BE2C (cell line): ENCODE results near the gene MPP2. TPM values are rescaled to one million over a fixed set of nuclear protein-coding genes. Genes with fewer than 3 reads are reported as not detected.

Experiments
- DNase-seq: peaks from one replicate; pipeline ENCODE4 v3.0.0-alpha.2; 2020
- H3K27me3 ChIP-seq: fragments of 250-450 bp; sonication (Bioruptor Pico); 2 replicates; pipeline ENCODE4 v1.5.1; 2020; ENCODE audit warnings: mild to moderate bottlenecking
- H3K36me3 ChIP-seq: fragments of 250-450 bp; sonication (Bioruptor Pico); 2 replicates; pipeline ENCODE4 v1.5.1; 2020; ENCODE audit warnings: mild to moderate bottlenecking
- H3K4me1 ChIP-seq: fragments of 250-450 bp; sonication (Bioruptor Pico); 2 replicates; pipeline ENCODE4 v1.5.1; 2020
- H3K4me3 ChIP-seq: 2 replicates; pipeline ENCODE4 v1.5.1; 2011; ENCODE audit warnings: low read depth, low read length
- H3K9me3 ChIP-seq: fragments of 250-450 bp; sonication (Bioruptor Pico); 2 replicates; pipeline ENCODE4 v1.5.1; 2020
- polyA plus RNA-seq: library from polyadenylated mRNA; unstranded; fragments of >200 nt; gene quantifications from one replicate; pipeline ENCODE4 v1.2.1, GENCODE V29; 2012; ENCODE audit warnings: low read depth, missing spikeins; ENCODE audit not compliant: insufficient read length, insufficient read depth
- TF ChIP-seq, protein P1 (sequence below): IDR thresholded peaks from 2 replicates; pipeline ENCODE4 v1.5.1; 2012; ENCODE audit warnings: mild to moderate bottlenecking, low read depth, low read length

The MPP2 gene, protein sequence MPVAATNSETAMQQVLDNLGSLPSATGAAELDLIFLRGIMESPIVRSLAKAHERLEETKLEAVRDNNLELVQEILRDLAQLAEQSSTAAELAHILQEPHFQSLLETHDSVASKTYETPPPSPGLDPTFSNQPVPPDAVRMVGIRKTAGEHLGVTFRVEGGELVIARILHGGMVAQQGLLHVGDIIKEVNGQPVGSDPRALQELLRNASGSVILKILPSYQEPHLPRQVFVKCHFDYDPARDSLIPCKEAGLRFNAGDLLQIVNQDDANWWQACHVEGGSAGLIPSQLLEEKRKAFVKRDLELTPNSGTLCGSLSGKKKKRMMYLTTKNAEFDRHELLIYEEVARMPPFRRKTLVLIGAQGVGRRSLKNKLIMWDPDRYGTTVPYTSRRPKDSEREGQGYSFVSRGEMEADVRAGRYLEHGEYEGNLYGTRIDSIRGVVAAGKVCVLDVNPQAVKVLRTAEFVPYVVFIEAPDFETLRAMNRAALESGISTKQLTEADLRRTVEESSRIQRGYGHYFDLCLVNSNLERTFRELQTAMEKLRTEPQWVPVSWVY
- 6.1 TPM for polyA plus RNA-seq

DNA sequence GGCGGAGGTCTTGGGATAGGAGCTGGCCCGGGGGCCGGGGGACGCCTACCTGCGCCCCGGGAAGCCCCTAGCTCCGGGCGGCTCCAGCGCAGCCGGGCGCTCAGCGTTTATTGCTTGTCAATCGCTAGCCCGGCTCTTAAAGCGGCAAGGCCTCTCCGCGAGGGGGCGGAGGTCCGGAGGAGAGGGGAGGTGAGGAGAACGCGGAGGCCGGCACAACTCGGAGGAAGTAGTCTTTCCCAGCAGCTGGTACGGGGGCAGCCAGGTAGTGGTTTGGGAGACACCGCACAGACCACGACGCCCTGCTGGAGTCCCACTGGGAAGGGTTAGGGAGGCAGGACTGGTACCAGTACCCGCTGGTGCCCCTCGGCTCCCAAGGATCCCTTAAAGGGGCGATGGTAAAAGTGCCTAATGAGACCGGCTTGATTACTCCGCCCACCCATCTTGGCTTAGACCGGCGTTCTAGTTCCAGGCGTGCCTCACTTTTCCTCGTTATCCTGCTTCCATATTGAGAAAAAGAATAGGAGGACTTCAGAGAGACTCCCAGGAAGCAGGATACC, at the start of gene MPP2:
Gene MPP2, minus strand, starts transcription at position 112 of the 557 bp plus-strand sequence. CDS start 3,076 bp downstream, outside the sequence.
- H3K4me1 ChIP-seq, result peaks cover 7% of the 10 kb centered on the region
- H3K9me3 ChIP-seq, result no peaks in the 10 kb centered on the region
- peak within 1 kb of the TSS; percentile 69 for H3K4me3 ChIP-seq
- H3K36me3 ChIP-seq, result no peaks in the 10 kb centered on the region
- DNase-seq, result peak; percentile 86
- TF ChIP-seq, protein P1, sequence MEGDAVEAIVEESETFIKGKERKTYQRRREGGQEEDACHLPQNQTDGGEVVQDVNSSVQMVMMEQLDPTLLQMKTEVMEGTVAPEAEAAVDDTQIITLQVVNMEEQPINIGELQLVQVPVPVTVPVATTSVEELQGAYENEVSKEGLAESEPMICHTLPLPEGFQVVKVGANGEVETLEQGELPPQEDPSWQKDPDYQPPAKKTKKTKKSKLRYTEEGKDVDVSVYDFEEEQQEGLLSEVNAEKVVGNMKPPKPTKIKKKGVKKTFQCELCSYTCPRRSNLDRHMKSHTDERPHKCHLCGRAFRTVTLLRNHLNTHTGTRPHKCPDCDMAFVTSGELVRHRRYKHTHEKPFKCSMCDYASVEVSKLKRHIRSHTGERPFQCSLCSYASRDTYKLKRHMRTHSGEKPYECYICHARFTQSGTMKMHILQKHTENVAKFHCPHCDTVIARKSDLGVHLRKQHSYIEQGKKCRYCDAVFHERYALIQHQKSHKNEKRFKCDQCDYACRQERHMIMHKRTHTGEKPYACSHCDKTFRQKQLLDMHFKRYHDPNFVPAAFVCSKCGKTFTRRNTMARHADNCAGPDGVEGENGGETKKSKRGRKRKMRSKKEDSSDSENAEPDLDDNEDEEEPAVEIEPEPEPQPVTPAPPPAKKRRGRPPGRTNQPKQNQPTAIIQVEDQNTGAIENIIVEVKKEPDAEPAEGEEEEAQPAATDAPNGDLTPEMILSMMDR, result no peak
- peaks cover 12% of the 10 kb centered on the region for H3K27me3 ChIP-seq

DNA sequence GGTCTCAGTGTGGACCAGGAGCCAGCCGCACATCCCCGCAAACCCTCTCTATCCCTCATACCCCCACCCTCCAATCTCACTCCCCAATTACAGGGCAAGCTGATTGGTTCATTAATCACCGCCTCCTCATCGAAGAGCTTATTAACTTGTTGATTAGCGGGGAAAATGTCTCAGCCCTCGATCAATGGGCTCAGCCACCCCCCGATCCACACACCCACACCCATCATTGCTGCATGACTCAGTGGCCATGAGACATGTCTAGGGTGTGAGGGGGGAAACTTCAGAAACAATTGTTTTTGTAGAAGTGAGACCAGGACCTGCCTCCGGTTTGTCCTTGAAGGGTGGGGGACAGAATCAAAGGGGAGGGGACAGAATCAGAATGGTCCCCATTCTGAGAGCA, 48.9 kb upstream of the MPP2 start:
- H3K4me1 ChIP-seq, result no peaks in the 10 kb centered on the region
- H3K9me3 ChIP-seq, result no peaks in the 10 kb centered on the region
- DNase-seq, result no peak
- TF ChIP-seq, protein P1, result no peak
- H3K36me3 ChIP-seq, result no peaks in the 10 kb centered on the region
- no peak overlapping the region for H3K4me3 ChIP-seq
- no peaks in the 10 kb centered on the region for H3K27me3 ChIP-seq

DNA sequence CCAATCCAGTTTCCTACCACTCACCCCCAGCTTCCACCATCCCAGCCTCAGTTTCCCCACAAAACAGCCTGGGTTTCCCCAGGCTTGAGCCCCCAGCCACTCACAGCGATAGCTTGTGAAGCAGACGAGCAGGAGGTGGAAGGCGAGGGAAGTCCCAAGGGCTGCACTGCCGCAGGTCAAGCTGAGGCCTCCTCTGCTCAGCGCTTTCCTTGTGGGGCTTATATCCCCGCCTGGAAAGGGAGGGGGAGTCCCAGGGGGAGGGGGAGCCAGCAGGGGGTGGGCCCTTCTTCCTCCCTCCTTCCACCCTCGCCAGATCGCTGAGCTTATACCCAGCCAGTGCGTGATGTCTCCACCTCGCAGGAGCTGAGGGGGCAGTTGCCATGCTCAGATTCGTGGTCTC, 46.4 kb upstream of the MPP2 start, which contains the start of gene PYY:
Gene PYY, minus strand, starts transcription at position 195 of the 400 bp plus-strand sequence. CDS start 457 bp downstream, outside the sequence.
- Histone ChIP-seq H3K9me3 (no peaks in the 10 kb centered on the region), H3K4me1 (no peaks in the 10 kb centered on the region), H3K27me3 (no peaks in the 10 kb centered on the region), H3K36me3 (no peaks in the 10 kb centered on the region), H3K4me3 (no peak within 1 kb of the TSS)
- no peak for DNase-seq
- TF ChIP-seq, protein P1, result no peak

DNA sequence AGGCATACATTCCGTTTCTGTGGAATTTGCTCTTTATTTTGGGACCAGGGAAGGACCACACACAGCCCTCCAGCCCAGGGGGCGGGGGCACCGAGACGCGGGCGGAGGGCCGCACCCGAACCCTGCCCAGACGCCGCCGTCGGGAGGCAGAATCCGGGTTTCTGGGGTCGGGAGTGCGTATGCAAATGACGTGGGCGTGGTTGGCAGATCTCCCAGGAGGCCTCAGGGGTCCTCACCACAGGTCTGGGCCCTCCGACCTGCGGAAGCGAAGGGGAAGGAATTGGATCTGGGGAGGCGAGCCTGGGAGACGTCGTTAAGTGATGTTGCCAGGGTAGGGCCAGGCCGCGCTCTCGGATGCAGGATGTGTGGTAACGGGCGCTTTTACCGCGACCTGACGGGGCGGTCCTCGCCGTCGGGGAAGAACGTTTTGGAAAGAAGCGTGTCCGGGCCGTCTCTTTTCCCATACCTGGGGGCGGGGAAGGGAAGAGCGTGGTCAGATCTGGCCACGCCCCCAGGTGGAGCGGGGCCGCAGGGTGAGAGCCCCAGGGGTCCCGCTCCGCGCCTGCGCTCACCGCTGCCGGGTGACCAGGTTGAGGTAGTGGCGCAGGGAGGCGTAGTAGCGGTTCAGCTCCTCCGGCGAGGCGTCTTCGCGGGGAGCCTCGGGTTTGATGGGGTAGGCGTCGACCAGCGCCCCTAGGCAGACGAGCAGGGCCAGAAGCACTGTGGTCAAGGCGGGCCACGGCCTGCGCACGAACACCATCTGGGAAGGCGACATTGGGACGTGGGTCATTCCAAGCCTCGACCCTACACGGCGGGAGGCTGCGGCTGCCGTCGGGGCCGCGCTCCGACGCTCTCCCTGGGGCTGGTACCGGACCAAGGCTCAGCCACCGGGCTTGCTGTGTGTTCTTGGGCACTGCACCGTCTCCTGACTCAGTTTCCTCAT, 45.7 kb upstream of the MPP2 start:
- H3K4me1 ChIP-seq, result no peaks in the 10 kb centered on the region
- no peak for DNase-seq
- no peaks in the 10 kb centered on the region for H3K27me3 ChIP-seq
- H3K9me3 ChIP-seq, result no peaks in the 10 kb centered on the region
- H3K4me3 ChIP-seq, result no peak overlapping the region
- H3K36me3 ChIP-seq, result no peaks in the 10 kb centered on the region
- TF ChIP-seq, protein P1, result no peak

DNA sequence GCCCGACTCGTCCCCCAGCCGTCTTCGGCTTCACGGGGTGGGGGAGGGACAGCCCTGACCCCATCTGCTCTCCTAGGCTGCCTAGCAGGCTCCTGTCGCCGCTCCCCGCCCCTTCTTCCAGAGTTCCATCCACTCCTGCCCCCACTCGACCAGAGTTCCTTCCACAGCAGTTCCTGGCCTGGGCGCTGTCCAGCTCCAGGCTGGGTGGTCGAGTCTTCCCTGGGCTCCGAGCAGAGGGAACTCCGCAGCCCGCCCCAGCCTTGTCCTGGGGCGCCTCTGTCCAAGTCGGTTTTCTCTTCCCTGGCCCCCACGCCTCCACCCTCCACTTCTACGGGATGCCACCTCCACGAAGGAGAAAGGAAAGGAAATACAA, 45.0 kb upstream of the MPP2 start:
- Histone ChIP-seq H3K4me1 (no peaks in the 10 kb centered on the region), H3K27me3 (no peaks in the 10 kb centered on the region), H3K9me3 (no peaks in the 10 kb centered on the region), H3K4me3 (no peak overlapping the region), H3K36me3 (no peaks in the 10 kb centered on the region)
- DNase-seq, result no peak
- TF ChIP-seq, protein P1, result no peak
